Activated CD8-positive, alpha-beta T cell treated with anti-CD3 and anti-CD28 coated beads for 36 hours (primary cell): ENCODE measurements around the gene NLGN1. TPM values are rescaled to one million over a fixed set of nuclear protein-coding genes. Genes with fewer than 3 reads are reported as not detected.

Source experiments
- ATAC-seq: fragments of 200-7000 bp; cut with Tn5 transposase; one replicate; pipeline ENCODE4 v1.10.0; 2021; ENCODE audit warnings: mild to moderate bottlenecking, moderate library complexity
- CTCF ChIA-PET: fragments of 350-600 bp; sonication (Branson Sonifier 250); formaldehyde crosslinking; loops from one replicate; lab custom pipeline; 2021; ENCODE audit warnings: antibody characterized with exemption; lab: Charles Lee
- POLR2A ChIA-PET: fragments of 350-600 bp; sonication (Branson Sonifier 250); formaldehyde crosslinking; loops from one replicate; lab custom pipeline; 2021; ENCODE audit warnings: antibody characterized with exemption; lab: Charles Lee
- DNase-seq: peaks from one replicate; pipeline ENCODE4 v3.0.0-alpha.2; 2020
- H3K27ac Mint-ChIP-seq: one replicate; pipeline ENCODE4 v1.8.0; 2021; ENCODE audit warnings: mild to moderate bottlenecking, mixed read lengths
- H3K27me3 Mint-ChIP-seq: one replicate; pipeline ENCODE4 v1.8.0; 2021; ENCODE audit warnings: mixed read lengths
- H3K36me3 Mint-ChIP-seq: one replicate; pipeline ENCODE4 v1.8.0; 2021; ENCODE audit warnings: low read depth, mixed read lengths
- H3K4me1 Mint-ChIP-seq: one replicate; pipeline ENCODE4 v1.8.0; 2021; ENCODE audit warnings: low read depth, mixed read lengths
- H3K4me3 Mint-ChIP-seq: one replicate; pipeline ENCODE4 v1.8.0; 2021; ENCODE audit warnings: mild to moderate bottlenecking, moderate library complexity, mixed read lengths
- H3K9me3 Mint-ChIP-seq: one replicate; pipeline ENCODE4 v1.8.0; 2021; ENCODE audit warnings: mixed read lengths
- intact Hi-C: fragments of 100-400 bp; cut with micrococcal nuclease; formaldehyde crosslinking; loops from one replicate; pipeline ENCODE4 v1.10.0; 2022
- total RNA-seq, 2 experiments: library from RNA; stranded (reverse); gene quantifications; one replicate each; pipeline ENCODE4 v1.2.3, GENCODE V29; 2021
- TF ChIP-seq, protein P1 (sequence below): fragments of 200-600 bp; IDR thresholded peaks from one replicate; pipeline ENCODE4 v1.8.0; 2022; ENCODE audit warnings: antibody characterized with exemption, mild to moderate bottlenecking

The NLGN1 gene
- total RNA-seq, 2 experiments from 2014 or later = not detected

DNA sequence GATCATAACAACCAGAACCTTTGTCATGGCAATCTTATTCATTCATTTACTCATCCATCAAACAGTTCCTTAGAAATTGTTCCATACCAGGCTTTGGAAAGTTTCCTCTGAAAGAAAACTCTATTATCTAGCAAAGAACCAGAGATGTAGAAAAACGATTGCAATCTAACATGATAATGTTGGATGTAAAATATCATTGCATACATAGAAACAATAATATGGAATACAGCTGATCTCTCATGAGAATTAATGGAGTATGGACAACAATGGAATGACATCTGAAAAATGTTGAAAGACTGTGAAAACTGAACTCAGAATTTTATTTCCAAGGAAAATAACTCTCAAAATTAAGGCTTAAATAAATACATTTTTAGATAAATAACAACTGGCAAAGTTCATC is 665.4 kb downstream of the NLGN1 start:
- H3K4me3 Mint-ChIP-seq = no peak overlapping the region
- POLR2A ChIA-PET = no interaction called here
- intact Hi-C loops = no loop called here
- no peaks in the 10 kb centered on the region for H3K36me3 Mint-ChIP-seq
- H3K27ac Mint-ChIP-seq = no peak overlapping the region
- H3K27me3 Mint-ChIP-seq = no peaks in the 10 kb centered on the region
- ATAC-seq = no peak
- H3K4me1 Mint-ChIP-seq = no peaks in the 10 kb centered on the region
- CTCF ChIA-PET = no interaction called here
- DNase-seq = no peak
- TF ChIP-seq, protein P1, sequence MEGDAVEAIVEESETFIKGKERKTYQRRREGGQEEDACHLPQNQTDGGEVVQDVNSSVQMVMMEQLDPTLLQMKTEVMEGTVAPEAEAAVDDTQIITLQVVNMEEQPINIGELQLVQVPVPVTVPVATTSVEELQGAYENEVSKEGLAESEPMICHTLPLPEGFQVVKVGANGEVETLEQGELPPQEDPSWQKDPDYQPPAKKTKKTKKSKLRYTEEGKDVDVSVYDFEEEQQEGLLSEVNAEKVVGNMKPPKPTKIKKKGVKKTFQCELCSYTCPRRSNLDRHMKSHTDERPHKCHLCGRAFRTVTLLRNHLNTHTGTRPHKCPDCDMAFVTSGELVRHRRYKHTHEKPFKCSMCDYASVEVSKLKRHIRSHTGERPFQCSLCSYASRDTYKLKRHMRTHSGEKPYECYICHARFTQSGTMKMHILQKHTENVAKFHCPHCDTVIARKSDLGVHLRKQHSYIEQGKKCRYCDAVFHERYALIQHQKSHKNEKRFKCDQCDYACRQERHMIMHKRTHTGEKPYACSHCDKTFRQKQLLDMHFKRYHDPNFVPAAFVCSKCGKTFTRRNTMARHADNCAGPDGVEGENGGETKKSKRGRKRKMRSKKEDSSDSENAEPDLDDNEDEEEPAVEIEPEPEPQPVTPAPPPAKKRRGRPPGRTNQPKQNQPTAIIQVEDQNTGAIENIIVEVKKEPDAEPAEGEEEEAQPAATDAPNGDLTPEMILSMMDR = no peak
- peaks cover 3% of the 10 kb centered on the region for H3K9me3 Mint-ChIP-seq

DNA sequence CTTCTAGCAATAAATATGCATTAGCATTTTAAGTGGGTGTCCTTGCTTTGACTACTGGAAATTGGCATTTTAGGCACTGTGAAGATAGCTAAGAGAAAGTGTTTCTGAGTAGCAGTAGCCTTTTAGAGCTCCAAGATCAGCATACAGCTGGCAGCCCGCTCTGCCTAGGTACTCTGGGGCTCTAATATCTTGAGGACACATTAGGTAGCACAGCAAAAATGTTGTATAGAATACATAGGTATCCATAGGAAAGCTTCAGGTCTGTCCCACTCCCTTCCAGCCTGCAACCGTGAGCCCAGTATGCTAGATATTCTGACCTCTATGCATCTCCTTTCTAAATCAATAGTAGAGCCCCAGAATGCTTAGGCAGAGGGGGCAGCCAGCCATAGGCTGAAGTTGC is 670.5 kb downstream of the NLGN1 start:
- H3K36me3 Mint-ChIP-seq = no peaks in the 10 kb centered on the region
- POLR2A ChIA-PET = no interaction called here
- no peak overlapping the region for H3K27ac Mint-ChIP-seq
- no peak overlapping the region for H3K4me3 Mint-ChIP-seq
- DNase-seq (no peak), ATAC-seq (no peak)
- intact Hi-C loops = no loop called here
- H3K4me1 Mint-ChIP-seq = no peaks in the 10 kb centered on the region
- CTCF ChIA-PET = no interaction called here
- TF ChIP-seq, protein P1 = no peak
- H3K9me3 Mint-ChIP-seq = peaks cover 2% of the 10 kb centered on the region
- no peaks in the 10 kb centered on the region for H3K27me3 Mint-ChIP-seq

DNA sequence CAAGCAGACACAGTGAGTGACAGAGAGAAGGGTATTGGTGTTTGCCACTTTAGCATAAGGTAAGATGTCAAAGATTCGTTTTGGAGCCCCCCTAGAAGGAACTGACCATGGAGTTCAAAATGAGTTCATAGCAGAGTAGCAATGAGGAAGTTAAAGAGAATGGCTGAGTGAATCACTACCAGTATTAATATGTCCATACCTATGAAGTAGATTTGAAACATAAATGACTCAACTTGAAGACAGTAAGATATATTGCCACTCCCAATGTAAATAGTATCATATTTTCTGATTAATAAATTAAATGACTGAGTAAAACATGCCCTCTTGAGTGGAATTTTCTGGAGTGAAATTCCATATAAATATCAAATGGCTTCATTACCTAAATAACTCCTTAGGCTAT is 675.1 kb downstream of the NLGN1 start:
- intact Hi-C loops = no loop called here
- Mint-ChIP-seq H3K36me3 (no peaks in the 10 kb centered on the region), H3K27ac (no peak overlapping the region), H3K27me3 (no peaks in the 10 kb centered on the region), H3K4me3 (no peak overlapping the region), H3K4me1 (no peaks in the 10 kb centered on the region), H3K9me3 (no peaks in the 10 kb centered on the region)
- CTCF ChIA-PET = no interaction called here
- POLR2A ChIA-PET = no interaction called here
- DNase-seq = no peak
- TF ChIP-seq, protein P1 = no peak
- no peak for ATAC-seq

DNA sequence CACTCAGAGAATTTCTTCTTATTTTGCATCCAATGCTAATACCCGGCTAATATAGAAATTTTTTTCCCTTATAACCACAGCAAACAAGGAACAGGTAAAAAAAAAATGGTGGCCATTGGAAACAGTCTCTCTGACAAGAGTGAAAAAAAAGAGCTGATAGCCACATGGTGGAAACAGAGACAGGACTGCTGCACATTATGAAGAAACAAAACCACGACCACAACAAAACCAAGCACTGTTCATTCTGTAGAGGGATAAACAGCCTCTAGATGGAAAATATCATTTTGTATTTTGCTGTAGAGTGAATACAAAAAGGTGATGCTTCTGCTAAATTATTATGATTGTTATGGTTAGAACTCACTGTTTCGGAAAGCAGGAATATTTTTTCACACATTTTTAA is 686.2 kb downstream of the NLGN1 start:
- no peak overlapping the region for H3K4me3 Mint-ChIP-seq
- no peaks in the 10 kb centered on the region for H3K4me1 Mint-ChIP-seq
- no peak overlapping the region for H3K27ac Mint-ChIP-seq
- DNase-seq (no peak), ATAC-seq (no peak)
- TF ChIP-seq, protein P1 = no peak
- no peaks in the 10 kb centered on the region for H3K27me3 Mint-ChIP-seq
- intact Hi-C loops = no loop called here
- ChIA-PET CTCF (no interaction called here), POLR2A (no interaction called here)
- H3K36me3 Mint-ChIP-seq = no peaks in the 10 kb centered on the region
- H3K9me3 Mint-ChIP-seq = no peaks in the 10 kb centered on the region

DNA sequence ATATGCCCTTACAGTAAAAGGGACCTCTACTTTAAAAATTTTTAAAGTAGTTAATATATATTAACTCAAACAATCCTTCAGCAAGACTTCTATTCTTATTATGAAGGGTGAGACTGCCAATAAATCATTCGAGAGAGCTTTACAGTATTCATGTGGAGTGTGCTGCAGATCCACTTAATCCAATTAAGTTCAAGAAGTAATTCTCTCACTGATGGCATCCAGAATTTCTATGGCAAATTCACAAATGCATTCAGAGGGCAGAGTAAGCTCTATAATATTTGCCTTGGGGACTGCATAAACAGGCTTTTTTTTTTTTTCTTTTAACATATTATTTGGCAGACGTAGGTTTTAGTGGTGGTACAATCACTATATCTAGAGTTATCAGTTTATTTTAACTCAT is 692.0 kb downstream of the NLGN1 start:
- no peaks in the 10 kb centered on the region for H3K27me3 Mint-ChIP-seq
- H3K4me1 Mint-ChIP-seq = no peaks in the 10 kb centered on the region
- ChIA-PET CTCF (no interaction called here), POLR2A (no interaction called here)
- ATAC-seq = no peak
- no peaks in the 10 kb centered on the region for H3K9me3 Mint-ChIP-seq
- no peaks in the 10 kb centered on the region for H3K36me3 Mint-ChIP-seq
- no peak for DNase-seq
- TF ChIP-seq, protein P1 = no peak
- no peak overlapping the region for H3K4me3 Mint-ChIP-seq
- H3K27ac Mint-ChIP-seq = no peak overlapping the region
- intact Hi-C loops = no loop called here
